Stimulated activated naive CD8-positive, alpha-beta T cell treated with anti-CD3 and anti-CD28 coated beads, Interleukin-15, Interleukin-2, amounts not matched to agents 100 ng/mL and 50 ng/mL, for 24 hours (primary cell): ENCODE data around the gene WDFY2.

Experiments
- H3K27ac Mint-ChIP-seq: one replicate; pipeline ENCODE4 v1.8.0; 2021; ENCODE audit warnings: mild to moderate bottlenecking, mixed read lengths
- H3K27me3 Mint-ChIP-seq: one replicate; pipeline ENCODE4 v1.8.0; 2021; ENCODE audit warnings: mixed read lengths
- H3K36me3 Mint-ChIP-seq: one replicate; pipeline ENCODE4 v1.8.0; 2021; ENCODE audit warnings: low read depth, mixed read lengths
- H3K4me1 Mint-ChIP-seq: one replicate; pipeline ENCODE4 v1.8.0; 2021; ENCODE audit warnings: low read depth, mixed read lengths
- H3K4me3 Mint-ChIP-seq: one replicate; pipeline ENCODE4 v1.8.0; 2021; ENCODE audit warnings: mild to moderate bottlenecking, mixed read lengths
- H3K9me3 Mint-ChIP-seq: one replicate; pipeline ENCODE4 v1.8.0; 2021; ENCODE audit warnings: mixed read lengths

WDFY2 gene

GRCh38 chr13:51747438-51748434 lies 163.5 kb downstream of the WDFY2 start:
- peaks cover 64% of the 10 kb centered on the region for H3K36me3 Mint-ChIP-seq
- H3K4me1 Mint-ChIP-seq: no peaks in the 10 kb centered on the region
- peaks cover 6% of the 10 kb centered on the region for H3K9me3 Mint-ChIP-seq
- H3K4me3 Mint-ChIP-seq: no peak overlapping the region
- H3K27ac Mint-ChIP-seq: peak overlapping the region; percentile 11
- H3K27me3 Mint-ChIP-seq: no peaks in the 10 kb centered on the region

GRCh38 chr13:51756651-51757050 lies 172.4 kb downstream of the WDFY2 start:
- Mint-ChIP-seq H3K27ac (no peak overlapping the region), H3K9me3 (no peaks in the 10 kb centered on the region), H3K4me3 (no peak overlapping the region), H3K36me3 (peaks cover 41% of the 10 kb centered on the region), H3K27me3 (no peaks in the 10 kb centered on the region), H3K4me1 (no peaks in the 10 kb centered on the region)

GRCh38 chr13:51758691-51759090 lies 174.4 kb downstream of the WDFY2 start:
- Mint-ChIP-seq H3K27me3 (no peaks in the 10 kb centered on the region), H3K4me3 (no peak overlapping the region), H3K4me1 (peaks cover 17% of the 10 kb centered on the region), H3K36me3 (peaks cover 35% of the 10 kb centered on the region), H3K27ac (no peak overlapping the region), H3K9me3 (no peaks in the 10 kb centered on the region)

GRCh38 chr13:51759240-51759639 lies 175.0 kb downstream of the WDFY2 start:
- peaks cover 31% of the 10 kb centered on the region for H3K36me3 Mint-ChIP-seq
- H3K4me1 Mint-ChIP-seq: peaks cover 23% of the 10 kb centered on the region
- H3K27me3 Mint-ChIP-seq: no peaks in the 10 kb centered on the region
- H3K9me3 Mint-ChIP-seq: no peaks in the 10 kb centered on the region
- H3K27ac Mint-ChIP-seq: no peak overlapping the region
- H3K4me3 Mint-ChIP-seq: no peak overlapping the region

GRCh38 chr13:51760592-51760991 lies 176.3 kb downstream of the WDFY2 start:
- Mint-ChIP-seq H3K27me3 (no peaks in the 10 kb centered on the region), H3K4me3 (no peak overlapping the region), H3K9me3 (no peaks in the 10 kb centered on the region), H3K36me3 (peaks cover 31% of the 10 kb centered on the region), H3K4me1 (peaks cover 36% of the 10 kb centered on the region), H3K27ac (no peak overlapping the region)

- Mint-ChIP-seq H3K27me3 (no peaks in the 10 kb centered on the region), H3K27ac (no peak overlapping the region), H3K9me3 (no peaks in the 10 kb centered on the region), H3K4me1 (peaks cover 48% of the 10 kb centered on the region), H3K36me3 (peaks cover 31% of the 10 kb centered on the region), H3K4me3 (no peak overlapping the region)
Observed at GRCh38 chr13:51761643-51762350, 177.5 kb downstream of the WDFY2 start.

GRCh38 chr13:51763486-51763885 lies 179.2 kb downstream of the WDFY2 start:
- Mint-ChIP-seq H3K27ac (peak overlapping the region; percentile 92), H3K4me3 (no peak overlapping the region), H3K9me3 (no peaks in the 10 kb centered on the region), H3K27me3 (no peaks in the 10 kb centered on the region), H3K36me3 (peaks cover 34% of the 10 kb centered on the region), H3K4me1 (peaks cover 49% of the 10 kb centered on the region)

- Mint-ChIP-seq H3K27ac (peak overlapping the region; percentile 92), H3K27me3 (no peaks in the 10 kb centered on the region), H3K9me3 (no peaks in the 10 kb centered on the region), H3K4me3 (peak overlapping the region; percentile 84), H3K4me1 (peaks cover 49% of the 10 kb centered on the region), H3K36me3 (peaks cover 33% of the 10 kb centered on the region)
Observed at GRCh38 chr13:51764184-51765141, 180.2 kb downstream of the WDFY2 start.

GRCh38 chr13:51765142-51765515 lies 180.9 kb downstream of the WDFY2 start:
- H3K27me3 Mint-ChIP-seq: no peaks in the 10 kb centered on the region
- H3K36me3 Mint-ChIP-seq: peaks cover 26% of the 10 kb centered on the region
- H3K27ac Mint-ChIP-seq: peak overlapping the region; percentile 92
- peak overlapping the region; percentile 84 for H3K4me3 Mint-ChIP-seq
- H3K9me3 Mint-ChIP-seq: no peaks in the 10 kb centered on the region
- peaks cover 49% of the 10 kb centered on the region for H3K4me1 Mint-ChIP-seq

- Mint-ChIP-seq H3K4me1 (peaks cover 47% of the 10 kb centered on the region), H3K9me3 (no peaks in the 10 kb centered on the region), H3K27me3 (no peaks in the 10 kb centered on the region), H3K4me3 (no peak overlapping the region), H3K36me3 (peaks cover 13% of the 10 kb centered on the region), H3K27ac (no peak overlapping the region)
Observed at GRCh38 chr13:51767100-51767499, 182.8 kb downstream of the WDFY2 start.

- no peaks in the 10 kb centered on the region for H3K27me3 Mint-ChIP-seq
- H3K27ac Mint-ChIP-seq: no peak overlapping the region
- H3K9me3 Mint-ChIP-seq: no peaks in the 10 kb centered on the region
- peaks cover 34% of the 10 kb centered on the region for H3K4me1 Mint-ChIP-seq
- no peak overlapping the region for H3K4me3 Mint-ChIP-seq
- H3K36me3 Mint-ChIP-seq: peaks cover 3% of the 10 kb centered on the region
Observed at GRCh38 chr13:51768378-51768921, 184.2 kb downstream of the WDFY2 start.

GRCh38 chr13:51768976-51769375 lies 184.7 kb downstream of the WDFY2 start:
- H3K4me1 Mint-ChIP-seq: peaks cover 28% of the 10 kb centered on the region
- H3K9me3 Mint-ChIP-seq: no peaks in the 10 kb centered on the region
- H3K27ac Mint-ChIP-seq: no peak overlapping the region
- no peaks in the 10 kb centered on the region for H3K27me3 Mint-ChIP-seq
- H3K36me3 Mint-ChIP-seq: peaks cover 3% of the 10 kb centered on the region
- H3K4me3 Mint-ChIP-seq: no peak overlapping the region

- Mint-ChIP-seq H3K4me3 (no peak overlapping the region), H3K27me3 (no peaks in the 10 kb centered on the region), H3K4me1 (peaks cover 23% of the 10 kb centered on the region), H3K9me3 (no peaks in the 10 kb centered on the region), H3K36me3 (peaks cover 3% of the 10 kb centered on the region), H3K27ac (no peak overlapping the region)
Observed at GRCh38 chr13:51769455-51770127, 185.3 kb downstream of the WDFY2 start.

GRCh38 chr13:51770160-51770559 lies 185.9 kb downstream of the WDFY2 start:
- Mint-ChIP-seq H3K4me1 (peaks cover 17% of the 10 kb centered on the region), H3K27ac (no peak overlapping the region), H3K4me3 (no peak overlapping the region), H3K27me3 (no peaks in the 10 kb centered on the region), H3K9me3 (no peaks in the 10 kb centered on the region), H3K36me3 (peaks cover 3% of the 10 kb centered on the region)
